K562 (cell line): ENCODE measurements around the gene ATP6V0A1. TPM values are rescaled to one million over a fixed set of nuclear protein-coding genes. Genes with fewer than 3 reads are reported as not detected.

ENCODE experiments used
- ATAC-seq: fragments of 200-7000 bp; cut with Tn5 transposase; 3 replicates; pipeline ENCODE4 v1.9.1; 2020; ENCODE audit warnings: moderate library complexity
- BruUV-seq: library from RNA; stranded (reverse); fragments of 400-500 nt; replicated peaks from 2 replicates; lab custom pipeline; 2021; lab: Mats Ljungman, UMichigan
- CTCF ChIA-PET: fragments of 300-600 bp; formaldehyde crosslinking; extraction: SDS; loops from one replicate; lab custom pipeline; 2021; ENCODE audit warnings: low intra/inter-chr PET ratio; lab: Yijun Ruan, JAX
- POLR2A ChIA-PET: fragments of 300-600, 350-650 bp; sonication (Branson Sonifier 250); formaldehyde crosslinking; extraction: SDS; loops from one replicate; lab custom pipeline; 2021; ENCODE audit warnings: antibody characterized with exemption, inconsistent platforms; lab: Yijun Ruan, JAX
- DNase-seq, 4 experiments: peaks; one replicate each; pipeline versions ENCODE4 v3.0.0 to v3.0.0-alpha.2; 2011 to 2018; ENCODE audit warnings: low spot score in 3 of 4, mixed read lengths in 3 of 4; ENCODE audit errors: extremely low read depth in 1 of 4
- FAIRE-seq: peaks from 2 replicates; lab custom pipeline; 2011; peaks lifted over from hg19 to GRCh38; lab: Jason Lieb, UNC
- H2AFZ ChIP-seq: 2 replicates; pipeline ENCODE4 v1.6.0; 2011; ENCODE audit warnings: low read depth, low read length, control low read depth, inconsistent platforms
- H3K27ac ChIP-seq: fragments of 200-600 bp; 3 replicates; pipeline ENCODE4 v1.8.0; 2011; ENCODE audit warnings: low read depth, mild to moderate bottlenecking, control low read depth, inconsistent platforms, low read length, moderate library complexity, mixed read lengths; ENCODE audit errors: extremely low read depth
- H3K27me3 ChIP-seq, 2 experiments: fragments of 300-600 bp in 1 of 2; 2 replicates in 1 of 2; 3 replicates in 1 of 2; pipeline versions ENCODE4 v1.6.0 to v1.8.0; 2011; ENCODE audit warnings: inconsistent platforms in 2 of 2, low read length in 2 of 2, mild to moderate bottlenecking in 1 of 2, mixed read lengths in 1 of 2, moderate library complexity in 1 of 2; ENCODE audit not compliant: control insufficient read depth in 2 of 2, insufficient read depth in 2 of 2
- H3K36me3 ChIP-seq: fragments of 300-600 bp; 3 replicates; pipeline ENCODE4 v1.8.0; 2011; ENCODE audit warnings: mild to moderate bottlenecking, low read length, inconsistent platforms; ENCODE audit not compliant: control insufficient read depth, insufficient read depth
- H3K4me1 ChIP-seq, 2 experiments: fragments of 200-600 bp in 1 of 2; replicated peaks in 1 of 2; 2 replicates in 1 of 2; 3 replicates in 1 of 2; pipeline versions ENCODE4 v1.5.1 to v1.8.0; 2011; ENCODE audit warnings: inconsistent platforms in 2 of 2, low read length in 2 of 2, mild to moderate bottlenecking in 1 of 2, mixed read lengths in 1 of 2, moderate library complexity in 1 of 2; ENCODE audit not compliant: control insufficient read depth in 2 of 2, insufficient read depth in 2 of 2
- H3K4me2 ChIP-seq: 2 replicates; pipeline ENCODE4 v1.6.1; 2011; ENCODE audit warnings: low read length, control low read depth, inconsistent platforms, mixed read lengths; ENCODE audit not compliant: insufficient read depth
- H3K4me3 ChIP-seq: fragments of 200-600 bp; sonication (generic), shearing (Covaris generic); 2 replicates; pipeline ENCODE4 v1.5.1; 2016; ENCODE audit warnings: control low read depth, inconsistent platforms
- H3K79me2 ChIP-seq: fragments of 200-600 bp; 3 replicates; pipeline ENCODE4 v1.8.0; 2011; ENCODE audit warnings: low read length, inconsistent platforms; ENCODE audit not compliant: control insufficient read depth, insufficient read depth
- H3K9ac ChIP-seq, 2 experiments: 2 replicates each; pipeline versions ENCODE4 v1.6.0 to v1.6.1; 2011; ENCODE audit warnings: low read depth in 2 of 2, low read length in 2 of 2, control low read depth in 1 of 2, inconsistent platforms in 1 of 2, mild to moderate bottlenecking in 1 of 2, mixed read lengths in 1 of 2; ENCODE audit not compliant: insufficient read depth in 1 of 2
- H3K9me1 ChIP-seq: one replicate; pipeline ENCODE4 v1.6.0; 2011; ENCODE audit warnings: inconsistent platforms, mild to moderate bottlenecking, low read length, moderate library complexity; ENCODE audit not compliant: control insufficient read depth, insufficient read depth
- H3K9me3 ChIP-seq: replicated peaks from 2 replicates; pipeline ENCODE4 v1.5.1; 2011; ENCODE audit warnings: low read depth, low read length, inconsistent platforms; ENCODE audit not compliant: control insufficient read depth, insufficient read depth
- H4K20me1 ChIP-seq: replicated peaks from 2 replicates; pipeline ENCODE4 v1.6.1; 2011; ENCODE audit warnings: low read length, inconsistent platforms, mixed read lengths; ENCODE audit not compliant: control insufficient read depth, insufficient read depth
- CUX1 ChIP-seq: fragments of 200-800 bp; sonication (Bioruptor generic); IDR thresholded peaks from 2 replicates; pipeline ENCODE4 v1.6.1; 2016; ENCODE audit warnings: missing genetic modification characterization, missing compliant biosample characterization
- MBD1 ChIP-seq: fragments of 250-450 bp; sonication (Bioruptor Pico); IDR thresholded peaks from 2 replicates; pipeline ENCODE4 v1.8.0; 2022; ENCODE audit warnings: inconsistent platforms
- PHF21A ChIP-seq: fragments of 450-650 bp; IDR thresholded peaks from 2 replicates; pipeline ENCODE4 v1.6.1; 2017; ENCODE audit warnings: low read depth, borderline replicate concordance
- POLR2A ChIP-seq: fragments of 450-650 bp; conservative IDR thresholded peaks from 2 replicates; pipeline ENCODE4 v1.6.1; 2016
- PRDM10 ChIP-seq: fragments of 450-650 bp; IDR thresholded peaks from 2 replicates; pipeline ENCODE4 v1.6.1; 2018; ENCODE audit not compliant: partially characterized antibody
- RBFOX2 ChIP-seq: fragments of 200-400 bp; formaldehyde crosslinking; IDR thresholded peaks from 2 replicates; pipeline ENCODE4 v1.6.1; 2017; ENCODE audit warnings: low read depth, mild to moderate bottlenecking, low read length, moderate library complexity
- TGIF2 ChIP-seq: sonication (generic); formaldehyde crosslinking; IDR thresholded peaks from 2 replicates; pipeline ENCODE4 v1.8.1; 2022; ENCODE audit warnings: mild to moderate bottlenecking, missing genetic modification reagents, moderate library complexity
- ZNF655 ChIP-seq: fragments of 250-450 bp; sonication (Bioruptor Pico); IDR thresholded peaks from 2 replicates; pipeline ENCODE4 v1.5.0; 2021
- WGBS: fragments of 100-300 bp; shearing (Covaris generic); methylation state at CpG from one replicate; pipeline ENCODE4 v1.1.6; 2016; ENCODE audit warnings: low coverage, mixed read lengths; ENCODE audit not compliant: insufficient coverage; ENCODE audit errors: missing lambda C conversion rate; 5-methylcytosine and 5-hydroxymethylcytosine counted together
- in situ Hi-C: fragments of 300-500 bp; cut with MboI; formaldehyde crosslinking; loops from 4 replicates; pipeline ENCODE4 v1.15.0; 2018; ENCODE audit warnings: inconsistent platforms, mixed read lengths
- intact Hi-C: fragments of 100-400 bp; cut with micrococcal nuclease; formaldehyde crosslinking; loops from 2 replicates; pipeline ENCODE4 v1.14.2; 2022
- polyA plus RNA-seq, 8 experiments: library from polyadenylated mRNA; depleted of rRNA in 4 of 8; stranded (reverse) in 5 of 8; unstranded in 3 of 8; fragments of >200 nt; fragmentation: Nextera tagmentation in 2 of 8; fragmentation: Illumina TruSeq in 1 of 8; extraction: Ambion mirVana in 2 of 8; extraction: Trizol in 1 of 8; gene quantifications; 2 replicates each; pipeline versions ENCODE4 v1.2.1 to v1.2.3, GENCODE V29; 2011 to 2014; ENCODE audit warnings: inconsistent platforms in 1 of 8, missing spikeins in 1 of 8
- total RNA-seq, 7 experiments: library from RNA; depleted of rRNA in 6 of 7; stranded (reverse); fragments of >200 nt in 6 of 7; fragmentation: Illumina TruSeq in 2 of 7; extraction: Trizol in 2 of 7; gene quantifications; 2 replicates each; pipeline versions ENCODE4 v1.2.1 to v1.2.3, GENCODE V29; 2011 to 2021; ENCODE audit warnings: low replicate concordance in 1 of 7

ATP6V0A1 gene
- total and polyA plus RNA-seq, 9 of the 15 experiments (the other 6 are each of a cell fraction or from before 2014, with no cell fraction given): 11.8 to 158 (median 75.5) TPM

GRCh38 chr17:42571435-42572225 is 113.0 kb downstream of the ATP6V0A1 start:
- no peak for ATAC-seq
- no peaks in the 10 kb centered on the region; the same call in 1 of the 2 replicates for H4K20me1 ChIP-seq
- no TSS peak for BruUV-seq
- H3K36me3 ChIP-seq: peaks cover 83% of the 10 kb centered on the region
- H3K9ac ChIP-seq: peak overlapping the region in 1 of 2 experiments; percentile 83; a peak in 1 of 4 replicates
- H3K4me3 ChIP-seq: no peak overlapping the region
- H3K4me2 ChIP-seq: no peak overlapping the region
- intact Hi-C loops (no loop called here), in situ Hi-C loops (no loop called here)
- H3K4me1 ChIP-seq: peaks cover 35 to 39% of the 10 kb centered on the region in 2 experiments; a peak in 4 of 5 replicates
- no peak overlapping the region for H2AFZ ChIP-seq
- WGBS: 64% methylated on average over 11 of the region's 12 CpGs
- H3K27ac ChIP-seq: peak overlapping the region; percentile 13; the same call in 2 of the 3 replicates
- no peak for FAIRE-seq
- H3K9me1 ChIP-seq: no peaks in the 10 kb centered on the region
- H3K9me3 ChIP-seq: no peaks in the 10 kb centered on the region
- ChIA-PET CTCF (no interaction called here), POLR2A (interaction anchor here (0.7 kb wide), 1 partner anchor 178 kb away, joined by 3 read pairs; no protein-coding TSS in a partner anchor)
- no peaks in the 10 kb centered on the region for H3K27me3 ChIP-seq
- no peak for DNase-seq
- peaks cover 84% of the 10 kb centered on the region for H3K79me2 ChIP-seq
- TF ChIP-seq MBD1 (CRISPR knock-in tag) (no peak), ZNF655 (CRISPR knock-in tag) (no peak), POLR2A (0 out of 2 replicates have a peak, but pooled peaks have one; percentile 44), TGIF2 (no peak), PRDM10 (no peak), CUX1 (no peak), RBFOX2 (peak; percentile 28; the same call in 1 of the 2 replicates), PHF21A (no peak)
